ENCODE results near the gene PARD3B. TPM values are rescaled to one million over a fixed set of nuclear protein-coding genes. Genes with fewer than 3 reads are reported as not detected.

PARD3B gene
- polyA plus RNA-seq, 1 donor, result 10.3 TPM

DNA sequence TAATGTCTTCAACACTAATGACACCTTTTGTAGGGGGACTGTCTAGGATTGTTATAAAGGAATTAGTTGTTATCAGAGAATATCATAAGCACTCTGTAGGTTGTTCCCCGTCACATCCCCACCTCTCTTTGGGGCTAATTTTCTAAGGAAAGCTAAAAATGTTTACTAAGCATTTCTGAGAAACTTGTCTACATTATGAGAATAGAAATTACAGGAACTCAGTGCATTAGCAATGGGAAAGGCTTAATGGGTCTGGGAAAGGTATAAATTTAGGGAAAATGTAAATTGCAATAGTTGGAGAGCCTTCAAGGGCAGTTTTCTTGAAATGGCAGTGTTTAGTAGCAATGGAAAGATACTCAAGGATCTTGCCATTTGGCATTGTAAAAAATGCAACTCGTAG lies 879.8 kb downstream of the PARD3B start:
- DNase-seq, result no peak

DNA sequence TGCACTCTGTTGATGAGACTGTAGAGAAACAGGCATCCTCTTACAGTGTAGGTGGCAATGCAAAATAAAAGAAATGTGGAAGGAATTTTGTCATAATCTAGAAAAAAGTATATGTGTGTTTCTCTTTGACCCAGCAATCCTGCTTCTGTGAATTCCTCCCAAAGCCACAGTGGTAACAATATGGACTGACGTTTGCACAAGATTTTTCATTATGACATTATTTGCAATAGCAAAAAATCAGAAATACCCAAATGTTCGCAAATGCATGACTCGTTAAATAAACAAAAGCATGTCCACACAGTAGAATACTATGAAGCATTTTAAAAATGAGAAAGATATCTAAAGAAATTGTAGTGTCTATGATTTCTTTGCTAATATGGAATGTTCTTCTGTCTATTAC lies 881.8 kb downstream of the PARD3B start:
- no peak for DNase-seq

DNA sequence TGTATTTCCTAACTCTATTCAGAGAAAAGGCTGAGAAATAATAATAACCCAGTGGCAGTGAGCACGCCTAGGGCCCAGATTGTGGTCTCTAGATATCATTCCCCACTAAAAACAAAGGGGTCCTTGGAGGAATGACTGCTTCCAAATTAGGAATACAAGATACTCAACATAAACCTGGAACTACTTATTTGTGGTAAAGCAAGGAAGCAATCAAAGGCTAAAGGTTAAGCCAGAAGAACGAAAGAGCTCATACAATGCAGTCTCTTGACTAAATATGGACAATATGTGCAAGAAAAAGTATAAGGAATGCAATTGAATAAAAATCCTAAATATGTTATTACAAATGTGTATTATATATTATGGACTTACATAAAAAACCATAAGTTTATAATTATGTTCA lies 883.5 kb downstream of the PARD3B start:
- DNase-seq, result no peak

DNA sequence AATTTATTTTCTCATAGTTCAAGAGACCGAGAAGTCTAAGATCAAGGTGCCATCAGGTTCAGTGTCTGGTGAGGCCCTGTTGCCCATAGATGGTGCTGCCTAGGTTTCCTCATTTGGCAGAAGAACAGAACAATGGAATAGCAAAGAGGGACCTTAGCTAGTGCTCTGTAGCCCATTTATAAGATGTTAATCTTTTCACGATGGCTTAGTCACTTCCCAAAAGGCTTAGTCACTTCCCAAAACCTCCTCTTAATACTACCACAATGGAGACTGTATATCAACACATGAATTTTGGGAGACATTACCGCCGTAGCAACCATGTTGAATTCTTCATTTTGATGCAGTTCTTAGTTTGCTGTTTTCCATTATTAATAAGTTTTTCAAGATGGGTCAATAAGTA lies 890.7 kb downstream of the PARD3B start:
- DNase-seq, result no peak

DNA sequence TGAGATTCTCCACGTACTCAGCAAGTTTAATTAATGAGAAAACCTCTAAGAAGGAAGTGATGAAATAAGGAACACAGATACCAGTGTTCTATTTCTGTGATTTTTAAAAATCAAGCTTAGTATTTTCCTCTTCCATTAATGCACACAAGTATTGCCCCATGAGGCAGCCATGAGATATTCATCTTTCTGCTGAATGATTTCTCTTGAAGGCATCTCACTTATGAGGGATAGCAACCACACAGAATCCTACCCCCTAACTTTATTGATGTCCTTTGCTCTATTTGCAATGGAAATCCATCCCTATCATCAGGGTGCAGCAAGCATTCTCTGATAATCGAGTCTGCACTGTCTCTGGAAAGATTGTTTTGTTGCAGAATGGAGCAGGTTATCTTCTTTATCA lies 893.0 kb downstream of the PARD3B start:
- no peak for DNase-seq

DNA sequence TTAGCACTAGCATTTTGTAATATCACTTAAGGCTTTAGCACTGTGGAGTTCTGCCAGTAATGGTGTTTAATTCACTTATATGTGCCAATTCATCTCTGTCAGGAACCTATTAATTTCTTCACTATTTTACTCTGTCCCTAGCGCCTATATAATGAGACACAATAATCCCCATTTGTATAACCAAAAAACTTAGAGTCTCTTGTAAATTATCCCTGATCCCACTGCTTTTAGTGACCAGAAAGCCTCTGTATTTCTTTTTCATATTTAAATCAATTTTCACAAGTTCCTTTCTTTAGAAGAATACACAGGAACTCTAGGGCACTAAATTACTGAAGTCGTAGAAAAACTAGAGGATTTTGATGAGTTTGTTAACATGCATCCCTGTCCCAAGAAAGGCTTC lies 894.3 kb downstream of the PARD3B start:
- no peak for DNase-seq

DNA sequence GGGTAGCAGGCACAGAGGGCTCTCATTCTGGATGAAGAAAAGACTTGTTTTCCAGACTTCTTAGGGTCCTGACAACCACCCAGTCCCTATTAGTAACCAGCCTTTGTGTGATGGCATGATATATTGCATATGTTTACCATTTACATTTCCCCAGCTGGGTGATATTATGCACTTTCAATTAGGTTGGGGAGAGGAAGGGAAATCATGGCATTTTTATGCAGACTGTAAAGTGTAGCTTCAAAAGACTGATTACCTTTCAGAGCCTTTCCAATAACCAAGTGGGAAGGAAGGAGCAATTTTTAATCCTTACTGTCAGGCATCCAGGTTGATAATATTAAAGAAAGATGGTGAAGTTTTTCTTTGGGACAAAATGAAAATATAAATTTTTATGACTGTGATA lies 896.2 kb downstream of the PARD3B start:
- no peak for DNase-seq

DNA sequence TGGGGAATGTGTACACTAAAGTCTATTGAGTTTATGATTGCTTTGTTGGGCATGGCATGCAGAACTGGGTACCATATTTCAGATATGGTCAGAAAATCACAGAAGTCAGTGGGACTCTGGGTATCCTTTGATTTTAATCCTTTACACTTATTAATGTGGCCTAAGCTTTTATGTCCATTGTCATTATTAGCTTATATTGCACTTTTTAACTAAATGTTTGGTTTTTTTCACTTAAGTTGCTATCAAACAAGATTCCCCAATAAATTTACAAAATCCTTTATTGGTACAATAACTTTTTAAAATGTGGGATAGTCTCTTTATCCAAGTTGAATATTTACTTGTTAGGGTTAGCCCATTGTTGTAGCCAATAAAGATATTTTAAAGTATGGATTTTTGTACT lies 902.9 kb downstream of the PARD3B start:
- no peak for DNase-seq

DNA sequence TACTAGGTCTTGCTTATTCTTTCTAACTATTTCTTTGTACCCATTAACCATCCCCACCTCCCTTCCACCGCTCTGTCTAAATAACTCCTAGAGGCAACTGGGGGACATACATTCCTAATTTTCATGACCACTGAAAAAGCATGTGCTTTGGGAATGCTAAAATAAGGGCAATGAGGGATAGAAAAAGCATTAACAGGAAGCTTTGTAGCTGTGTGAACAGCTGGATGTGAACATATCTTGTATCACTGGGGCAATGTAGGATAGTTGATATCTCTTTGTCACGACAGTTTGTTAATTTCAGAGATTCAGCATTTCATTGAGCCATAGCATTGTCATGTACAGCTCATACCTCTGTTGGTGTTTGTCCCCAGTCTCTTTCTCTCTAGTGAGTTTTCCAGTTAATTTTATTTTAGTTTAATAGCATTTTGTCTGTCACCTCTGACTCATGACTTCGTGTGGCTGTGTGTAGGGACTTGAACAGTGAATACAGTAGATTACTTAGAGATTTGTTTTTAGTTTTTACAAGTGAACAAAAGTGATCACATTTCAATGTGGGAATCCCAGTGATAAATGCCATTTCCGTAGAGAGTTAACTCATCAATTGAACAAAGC lies 906.7 kb downstream of the PARD3B start:
- DNase-seq, result no peak

DNA sequence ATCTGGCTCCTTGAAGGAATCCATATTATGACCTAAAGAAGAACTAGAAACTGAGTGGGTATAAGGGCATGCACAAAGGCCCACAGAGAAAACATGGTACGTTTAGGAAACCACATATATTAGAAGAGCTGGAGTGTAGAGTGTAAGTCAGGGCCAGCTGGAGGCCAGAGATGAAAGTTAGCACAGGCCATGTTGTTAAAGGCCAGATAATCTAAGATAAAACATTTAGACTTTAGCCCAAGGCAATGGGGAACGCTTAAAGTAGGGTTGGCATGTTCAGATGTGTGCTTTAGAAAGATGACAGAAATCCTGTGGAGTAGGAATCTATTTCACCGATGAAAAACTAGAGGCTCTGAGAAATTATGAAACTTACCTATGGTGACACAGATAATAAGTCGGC lies 907.9 kb downstream of the PARD3B start:
- no peak for DNase-seq

DNA sequence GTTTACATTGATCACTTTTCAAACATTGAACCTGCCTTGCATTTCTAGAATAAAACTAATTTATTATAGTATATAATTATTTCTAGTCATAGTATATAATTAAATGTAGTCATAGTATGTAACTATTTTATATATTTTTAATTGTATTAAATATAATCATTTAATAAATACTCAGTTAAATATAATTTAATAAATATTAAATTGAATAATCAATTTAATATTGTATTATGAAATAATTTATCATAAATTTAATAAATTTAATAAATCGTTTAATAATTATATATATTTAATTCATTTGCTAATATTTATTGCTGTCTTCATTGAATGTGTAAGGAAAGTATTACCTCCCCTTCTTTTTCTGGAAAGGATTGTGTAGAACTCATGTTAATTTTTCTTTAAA lies 911.4 kb downstream of the PARD3B start:
- no peak for DNase-seq

DNA sequence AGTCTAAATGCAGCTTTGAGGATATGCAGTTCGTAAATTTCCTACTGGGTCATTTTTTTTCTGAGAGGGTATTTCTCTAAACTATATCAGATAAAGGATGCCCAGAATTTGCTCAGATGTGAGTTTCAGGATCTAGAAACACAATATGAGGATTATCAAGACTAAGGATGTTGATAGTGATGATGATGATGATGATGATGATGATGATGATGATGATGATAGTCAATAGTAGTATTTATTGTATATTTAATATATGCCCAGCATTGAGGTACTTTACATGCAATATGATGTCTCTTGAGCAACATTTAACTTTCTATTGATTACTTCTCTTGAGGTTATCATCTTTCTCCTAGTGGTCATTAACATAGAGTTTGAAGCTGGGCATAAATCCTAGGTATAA lies 914.9 kb downstream of the PARD3B start:
- DNase-seq, result no peak

DNA sequence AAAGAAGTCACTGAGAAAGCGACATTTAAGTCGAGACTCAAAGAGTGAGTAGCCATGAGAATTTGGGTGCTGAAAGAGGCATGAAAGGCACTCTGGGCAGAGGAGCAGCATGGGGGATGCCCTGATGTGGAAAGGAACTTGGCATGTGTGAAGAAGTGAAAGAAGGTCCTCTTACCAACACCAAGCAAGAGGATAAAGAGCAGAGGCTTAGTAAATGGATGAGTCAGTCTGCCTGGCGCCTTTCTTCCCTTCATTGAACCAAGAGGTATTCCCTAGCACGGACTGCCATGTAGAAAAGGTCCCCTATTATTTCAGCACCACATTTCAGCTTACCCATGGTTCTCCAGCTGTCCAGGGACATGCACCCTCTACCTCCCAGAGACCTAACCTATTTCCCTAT lies 915.9 kb downstream of the PARD3B start:
- DNase-seq, result no peak

DNA sequence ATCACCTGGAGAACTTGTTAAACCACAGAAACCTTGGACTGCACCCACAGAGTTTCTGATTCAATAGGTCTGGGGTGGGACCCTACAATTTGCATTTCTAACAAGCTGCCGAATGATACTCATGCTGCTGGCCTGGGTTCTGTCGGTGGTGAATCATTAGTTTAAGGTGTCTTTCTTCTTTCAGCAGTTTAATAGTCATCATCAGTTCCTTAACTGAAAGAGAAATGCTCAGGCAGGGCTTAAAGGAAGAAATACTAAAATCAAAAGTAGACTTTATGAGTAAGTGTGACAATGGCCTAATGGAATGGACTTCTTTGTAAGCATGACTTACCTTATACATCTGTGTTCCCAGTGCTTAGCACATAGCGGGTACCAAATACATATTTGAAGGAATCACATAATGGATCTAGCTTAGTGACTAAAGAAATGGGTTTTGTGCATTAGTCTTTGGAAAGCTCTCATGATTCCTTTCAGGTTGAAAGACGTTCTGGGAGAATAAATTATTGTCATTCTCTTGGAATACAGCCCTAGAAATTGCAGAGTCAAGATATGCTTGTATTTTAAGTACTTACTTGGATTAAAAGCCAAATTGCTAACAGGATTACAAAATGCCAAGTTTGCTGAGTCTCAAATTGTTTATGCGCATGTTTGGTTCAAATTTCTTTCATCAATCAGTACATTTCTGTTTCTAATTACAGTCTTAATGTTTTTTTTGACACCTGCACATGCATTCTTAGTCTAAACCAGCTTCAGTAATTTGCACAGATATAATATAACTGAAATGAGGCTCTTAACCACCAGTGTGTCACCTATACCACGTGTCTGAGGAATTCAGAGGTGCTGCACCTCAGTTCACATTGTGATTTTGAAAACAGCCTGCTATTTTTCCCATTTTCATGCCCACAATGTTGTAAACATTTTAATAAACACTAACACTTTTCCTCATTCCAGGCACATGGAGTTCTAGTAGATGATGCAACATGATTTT lies 916.7 kb downstream of the PARD3B start:
- DNase-seq, result no peak

DNA sequence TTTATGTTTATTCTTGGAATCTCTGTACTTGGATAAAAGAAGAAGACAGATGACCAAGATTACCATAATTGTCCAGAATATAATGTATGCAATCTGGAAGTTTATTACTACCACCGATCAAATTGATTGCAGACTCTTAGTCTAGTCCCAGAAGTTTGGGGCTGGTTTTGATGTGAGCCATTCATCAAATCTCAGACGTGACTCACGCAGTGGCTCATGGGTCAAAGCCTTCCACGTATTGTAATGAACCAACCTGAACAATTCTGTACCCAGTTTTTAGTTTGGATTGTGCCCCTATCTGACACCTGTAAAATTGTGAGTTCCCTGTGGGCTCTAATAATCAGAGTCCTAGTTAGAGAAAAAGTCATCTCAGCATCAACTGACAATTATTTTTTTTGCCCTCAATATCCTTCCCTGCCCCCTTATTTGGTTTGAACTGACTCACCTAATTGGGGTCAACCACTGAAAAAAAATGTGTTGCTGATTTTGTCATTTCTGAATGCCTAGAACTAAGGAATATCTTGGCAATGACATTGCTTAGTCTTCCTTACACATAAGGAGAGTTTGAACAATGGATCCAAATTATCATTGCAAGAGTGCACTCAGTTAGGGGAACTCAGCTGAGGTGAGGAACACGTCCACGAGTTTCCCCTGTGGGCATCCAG lies 917.5 kb downstream of the PARD3B start:
- DNase-seq, result no peak

DNA sequence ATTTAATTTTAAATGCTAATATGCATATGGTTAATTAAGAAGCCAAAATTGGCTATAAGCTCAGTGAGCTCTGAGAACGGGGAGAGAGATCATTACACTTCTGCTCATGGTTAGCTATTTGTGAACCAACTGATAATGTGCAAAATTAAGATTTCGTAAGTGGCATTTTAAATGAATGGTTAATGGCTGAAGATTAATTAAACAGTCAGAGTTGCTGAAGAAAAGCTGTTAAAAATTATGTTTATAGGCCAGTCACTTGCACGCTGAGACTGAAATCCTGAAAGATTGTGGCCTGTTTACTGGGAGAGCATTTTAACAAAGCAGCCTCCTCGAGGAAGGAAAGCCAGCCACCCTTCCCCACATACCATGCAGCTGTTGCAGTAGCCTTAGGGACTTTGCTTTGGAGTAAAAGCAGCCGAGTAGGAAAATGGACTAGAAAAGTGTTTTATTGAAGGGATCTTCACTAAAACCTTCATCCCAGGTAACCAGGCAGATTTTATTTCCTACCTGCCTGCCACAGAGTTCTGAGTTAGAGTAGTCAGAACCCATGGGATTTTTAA lies 918.3 kb downstream of the PARD3B start:
- peak; percentile 14 for DNase-seq

DNA sequence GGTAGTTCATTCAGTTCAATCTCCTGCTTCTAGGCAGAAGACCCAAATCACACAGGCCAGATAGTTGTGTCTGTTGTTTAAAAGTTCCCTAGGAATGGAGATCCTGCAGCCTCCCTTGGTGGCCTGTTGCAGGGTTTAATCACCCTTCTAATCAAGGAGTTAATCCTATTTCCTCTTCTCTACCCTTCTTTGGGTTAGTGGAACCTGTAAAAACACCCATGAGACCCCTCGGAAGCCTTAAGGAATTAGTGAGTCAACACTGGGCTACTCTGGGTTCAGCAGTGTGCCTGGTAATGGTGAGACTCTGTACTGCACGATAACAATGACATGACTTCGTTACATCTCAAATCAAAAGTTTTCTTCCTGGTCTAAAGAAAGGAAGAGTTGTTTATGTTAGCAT lies 919.4 kb downstream of the PARD3B start:
- no peak for DNase-seq

DNA sequence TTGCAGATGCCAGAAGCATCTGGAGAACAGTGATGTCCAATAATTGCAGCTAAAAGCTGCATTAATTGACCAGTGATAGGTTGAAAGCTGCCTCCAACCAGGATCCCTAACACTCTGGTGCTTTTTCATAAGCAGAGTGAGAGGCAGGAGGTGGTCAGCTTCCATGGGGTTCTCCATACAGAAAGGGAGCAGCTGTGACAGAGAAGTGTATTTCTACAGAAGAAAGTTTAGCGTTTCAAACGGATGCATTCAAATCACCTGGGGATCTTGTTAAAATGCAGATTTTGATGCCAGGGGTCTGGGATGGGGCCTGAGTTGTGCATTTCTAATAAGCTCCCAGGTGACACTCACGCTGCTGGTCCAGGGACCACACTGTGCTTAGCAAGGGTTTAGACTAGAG lies 920.5 kb downstream of the PARD3B start:
- no peak for DNase-seq

DNA sequence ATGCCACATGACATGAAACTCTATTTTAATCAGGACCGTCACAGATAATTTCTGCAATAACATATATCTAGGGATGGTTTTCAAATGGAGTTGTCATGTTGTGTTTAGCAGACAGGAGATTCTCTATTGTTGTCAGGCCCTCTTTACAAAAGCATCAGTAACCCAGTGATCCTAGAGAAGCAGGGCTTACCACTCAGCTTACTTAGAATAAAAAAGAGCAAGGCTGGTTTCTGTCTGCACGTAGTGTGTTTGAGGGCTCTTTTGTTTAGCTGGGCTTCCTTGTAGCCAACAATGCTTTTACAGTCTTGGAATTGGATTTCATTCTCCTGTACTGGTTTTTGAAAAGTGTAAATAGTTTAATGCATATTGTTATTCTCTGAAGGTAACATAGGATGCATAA lies 926.5 kb downstream of the PARD3B start:
- DNase-seq, result no peak

DNA sequence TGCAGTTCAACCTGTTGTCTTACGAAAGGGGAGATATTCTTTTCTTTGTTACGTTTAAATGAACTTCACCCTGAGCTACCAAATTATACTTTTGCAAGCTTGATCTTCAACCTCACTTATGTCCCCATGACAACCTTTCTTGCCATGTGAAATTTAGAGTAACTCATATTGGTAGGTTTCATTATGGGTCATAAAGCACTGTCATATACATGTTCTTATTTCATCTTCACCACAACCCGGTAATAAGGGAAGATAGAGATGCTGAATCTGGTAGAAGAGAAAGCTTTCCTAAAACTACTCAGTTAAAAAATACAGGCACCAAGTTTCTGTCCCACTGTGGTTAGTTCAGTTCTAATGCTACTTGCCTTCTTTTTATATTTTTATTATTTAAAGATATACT lies 928.5 kb downstream of the PARD3B start:
- no peak for DNase-seq

DNA sequence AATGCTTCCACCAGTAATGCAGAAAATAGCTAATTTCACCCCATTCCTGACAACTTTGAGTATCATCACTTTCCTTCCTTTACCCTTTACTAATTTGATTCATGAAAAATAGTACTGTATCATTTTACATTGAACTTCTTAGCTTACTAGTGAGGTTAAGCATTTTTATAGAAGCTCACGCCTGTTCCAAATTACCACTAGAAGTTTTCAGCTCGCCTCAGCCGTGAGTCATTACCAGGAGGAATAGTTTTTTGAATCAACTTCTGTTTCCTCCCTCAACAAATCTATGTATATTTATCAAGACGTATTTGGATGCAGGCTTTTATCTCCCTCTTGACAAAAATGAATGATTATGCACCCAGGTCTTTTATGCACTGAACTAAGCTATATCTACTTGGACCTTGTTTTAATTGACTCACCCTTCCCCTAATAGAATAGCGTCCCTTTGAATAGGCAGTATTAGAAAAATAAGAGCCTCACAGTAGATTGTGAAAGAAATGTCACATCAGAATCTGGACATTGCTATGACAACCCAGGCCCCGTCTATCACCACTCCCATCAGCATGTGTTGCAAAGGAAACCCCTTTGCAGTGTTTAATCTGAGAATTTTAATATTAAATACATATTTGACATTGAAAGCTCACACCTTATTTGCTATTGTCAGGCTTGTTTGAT lies 929.6 kb downstream of the PARD3B start:
- no peak for DNase-seq

DNA sequence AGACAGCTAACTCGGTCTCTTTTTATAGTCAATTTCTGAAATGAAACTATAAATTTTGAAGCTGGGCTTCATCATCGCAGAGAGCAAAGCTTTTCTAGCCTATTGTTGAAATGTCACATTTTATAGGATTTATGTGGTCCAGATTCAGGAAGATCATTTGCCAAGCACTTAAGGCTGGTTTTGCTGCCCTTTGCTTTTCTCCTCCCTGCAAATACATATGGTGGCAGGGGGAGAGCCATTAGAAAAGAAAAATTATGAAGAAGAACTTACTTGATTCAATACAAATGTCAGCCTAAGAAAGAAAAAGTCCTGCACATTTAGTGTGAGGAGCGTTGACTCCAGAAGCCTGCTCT lies 930.1 kb downstream of the PARD3B start:
- no peak for DNase-seq
